HepG2 (cell line): ENCODE data around the gene SF3B2.

Experiments used
- AHR ChIP-seq: IDR thresholded peaks from 2 replicates; pipeline ENCODE4 v1.6.1; 2018; ENCODE audit warnings: missing genetic modification reagents, missing compliant biosample characterization
- CEBPB ChIP-seq: IDR thresholded peaks from 2 replicates; pipeline ENCODE4 v1.6.1; 2011; ENCODE audit warnings: low read depth, low read length, improper control_type of control experiment, borderline replicate concordance
- CHD4 ChIP-seq: fragments of 200-600 bp; sonication (generic); IDR thresholded peaks from 2 replicates; pipeline ENCODE4 v1.7.0; 2017; ENCODE audit warnings: mild to moderate bottlenecking, low read length, borderline replicate concordance
- HIVEP1 ChIP-seq: sonication (generic); formaldehyde crosslinking; IDR thresholded peaks from 2 replicates; pipeline ENCODE4 v1.4.0; 2020; ENCODE audit warnings: mild to moderate bottlenecking, missing genetic modification reagents
- HNRNPLL ChIP-seq: fragments of 200-400 bp; formaldehyde crosslinking; IDR thresholded peaks from 2 replicates; pipeline ENCODE4 v1.6.1; 2017; ENCODE audit warnings: mild to moderate bottlenecking, low read depth, low read length; ENCODE audit not compliant: poor library complexity, severe bottlenecking
- KLF6 ChIP-seq: IDR thresholded peaks from 2 replicates; pipeline ENCODE4 v1.8.0; 2016; ENCODE audit warnings: missing biosample characterization, missing genetic modification reagents
- TARDBP ChIP-seq: sonication (generic); formaldehyde crosslinking; IDR thresholded peaks from 2 replicates; pipeline ENCODE4 v1.8.0; 2022; ENCODE audit warnings: mild to moderate bottlenecking, missing genetic modification reagents
- ZNF274 ChIP-seq: sonication (generic); formaldehyde crosslinking; IDR thresholded peaks from 2 replicates; pipeline ENCODE4 v1.5.1; 2020; ENCODE audit warnings: mild to moderate bottlenecking, missing genetic modification reagents
- ZNF430 ChIP-seq: sonication (generic); formaldehyde crosslinking; IDR thresholded peaks from 2 replicates; pipeline ENCODE4 v1.9.0; 2021; ENCODE audit warnings: mild to moderate bottlenecking, missing genetic modification reagents
- ZNF652 ChIP-seq: IDR thresholded peaks from 2 replicates; pipeline ENCODE4 v1.6.1; 2016; ENCODE audit warnings: low read depth, borderline replicate concordance
- TF ChIP-seq, protein P1 (sequence below): IDR thresholded peaks from 2 replicates; pipeline ENCODE4 v1.6.1; 2016; ENCODE audit warnings: control low read depth
- TF ChIP-seq, protein P2 (sequence below): IDR thresholded peaks from 2 replicates; pipeline ENCODE4 v1.6.1; 2016; ENCODE audit warnings: low read depth, missing genetic modification reagents, missing compliant biosample characterization

DNA sequence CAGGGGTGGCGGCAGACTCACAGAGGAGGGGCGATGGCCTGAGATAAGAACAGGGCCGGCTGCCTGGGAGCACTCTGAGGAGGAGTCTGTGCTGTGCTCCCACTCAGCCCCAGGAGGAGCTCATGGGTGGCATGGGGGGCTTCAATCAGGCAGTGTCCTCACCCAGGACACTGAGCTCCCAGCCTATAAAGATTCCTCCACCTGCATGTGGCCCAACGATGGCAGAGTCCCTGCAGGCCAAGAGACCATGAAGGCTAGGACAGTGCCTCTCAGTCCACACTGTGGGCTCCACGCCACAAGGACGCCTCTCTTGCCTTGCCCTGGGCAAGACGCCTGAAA lies 38.4 kb upstream of the SF3B2 start:
- TF ChIP-seq CHD4 (no peak), TARDBP (no peak), HIVEP1 (CRISPR knock-in tag) (no peak), ZNF652 (CRISPR knock-in tag) (no peak), ZNF274 (CRISPR knock-in tag) (no peak), KLF6 (CRISPR knock-in tag) (no peak), ZNF430 (CRISPR knock-in tag) (no peak), AHR (CRISPR knock-in tag) (no peak), HNRNPLL (no peak), CEBPB (no peak)
- TF ChIP-seq, protein P1, sequence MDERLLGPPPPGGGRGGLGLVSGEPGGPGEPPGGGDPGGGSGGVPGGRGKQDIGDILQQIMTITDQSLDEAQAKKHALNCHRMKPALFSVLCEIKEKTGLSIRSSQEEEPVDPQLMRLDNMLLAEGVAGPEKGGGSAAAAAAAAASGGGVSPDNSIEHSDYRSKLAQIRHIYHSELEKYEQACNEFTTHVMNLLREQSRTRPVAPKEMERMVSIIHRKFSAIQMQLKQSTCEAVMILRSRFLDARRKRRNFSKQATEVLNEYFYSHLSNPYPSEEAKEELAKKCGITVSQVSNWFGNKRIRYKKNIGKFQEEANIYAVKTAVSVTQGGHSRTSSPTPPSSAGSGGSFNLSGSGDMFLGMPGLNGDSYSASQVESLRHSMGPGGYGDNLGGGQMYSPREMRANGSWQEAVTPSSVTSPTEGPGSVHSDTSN (CRISPR knock-in tag), result no peak
- TF ChIP-seq, protein P2, sequence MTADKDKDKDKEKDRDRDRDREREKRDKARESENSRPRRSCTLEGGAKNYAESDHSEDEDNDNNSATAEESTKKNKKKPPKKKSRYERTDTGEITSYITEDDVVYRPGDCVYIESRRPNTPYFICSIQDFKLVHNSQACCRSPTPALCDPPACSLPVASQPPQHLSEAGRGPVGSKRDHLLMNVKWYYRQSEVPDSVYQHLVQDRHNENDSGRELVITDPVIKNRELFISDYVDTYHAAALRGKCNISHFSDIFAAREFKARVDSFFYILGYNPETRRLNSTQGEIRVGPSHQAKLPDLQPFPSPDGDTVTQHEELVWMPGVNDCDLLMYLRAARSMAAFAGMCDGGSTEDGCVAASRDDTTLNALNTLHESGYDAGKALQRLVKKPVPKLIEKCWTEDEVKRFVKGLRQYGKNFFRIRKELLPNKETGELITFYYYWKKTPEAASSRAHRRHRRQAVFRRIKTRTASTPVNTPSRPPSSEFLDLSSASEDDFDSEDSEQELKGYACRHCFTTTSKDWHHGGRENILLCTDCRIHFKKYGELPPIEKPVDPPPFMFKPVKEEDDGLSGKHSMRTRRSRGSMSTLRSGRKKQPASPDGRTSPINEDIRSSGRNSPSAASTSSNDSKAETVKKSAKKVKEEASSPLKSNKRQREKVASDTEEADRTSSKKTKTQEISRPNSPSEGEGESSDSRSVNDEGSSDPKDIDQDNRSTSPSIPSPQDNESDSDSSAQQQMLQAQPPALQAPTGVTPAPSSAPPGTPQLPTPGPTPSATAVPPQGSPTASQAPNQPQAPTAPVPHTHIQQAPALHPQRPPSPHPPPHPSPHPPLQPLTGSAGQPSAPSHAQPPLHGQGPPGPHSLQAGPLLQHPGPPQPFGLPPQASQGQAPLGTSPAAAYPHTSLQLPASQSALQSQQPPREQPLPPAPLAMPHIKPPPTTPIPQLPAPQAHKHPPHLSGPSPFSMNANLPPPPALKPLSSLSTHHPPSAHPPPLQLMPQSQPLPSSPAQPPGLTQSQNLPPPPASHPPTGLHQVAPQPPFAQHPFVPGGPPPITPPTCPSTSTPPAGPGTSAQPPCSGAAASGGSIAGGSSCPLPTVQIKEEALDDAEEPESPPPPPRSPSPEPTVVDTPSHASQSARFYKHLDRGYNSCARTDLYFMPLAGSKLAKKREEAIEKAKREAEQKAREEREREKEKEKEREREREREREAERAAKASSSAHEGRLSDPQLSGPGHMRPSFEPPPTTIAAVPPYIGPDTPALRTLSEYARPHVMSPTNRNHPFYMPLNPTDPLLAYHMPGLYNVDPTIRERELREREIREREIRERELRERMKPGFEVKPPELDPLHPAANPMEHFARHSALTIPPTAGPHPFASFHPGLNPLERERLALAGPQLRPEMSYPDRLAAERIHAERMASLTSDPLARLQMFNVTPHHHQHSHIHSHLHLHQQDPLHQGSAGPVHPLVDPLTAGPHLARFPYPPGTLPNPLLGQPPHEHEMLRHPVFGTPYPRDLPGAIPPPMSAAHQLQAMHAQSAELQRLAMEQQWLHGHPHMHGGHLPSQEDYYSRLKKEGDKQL, result no peak
